Gastroesophageal sphincter (tissue), 3 donors: ENCODE measurements around the gene HS6ST2.

Experiments
- EP300 ChIP-seq: sonication (generic); formaldehyde crosslinking; IDR thresholded peaks from one replicate; pipeline ENCODE4 v1.6.1; 2017; ENCODE audit warnings: antibody characterized with exemption, mild to moderate bottlenecking
- POLR2A ChIP-seq, 2 donors: fragments of 450-650 bp; IDR thresholded peaks; one replicate each; pipeline ENCODE4 v1.6.1; 2017; ENCODE audit warnings: antibody characterized with exemption in 2 of 2, mild to moderate bottlenecking in 2 of 2, moderate library complexity in 1 of 2
- TF ChIP-seq, protein P1 (sequence below), 4 experiments: fragments of 200-600 bp in 2 of 4; fragments of 450-650 bp in 2 of 4; sonication (generic) in 1 of 4; IDR thresholded peaks; one replicate each; pipeline ENCODE4 v1.5.1; 2017 to 2019; ENCODE audit warnings: antibody characterized with exemption in 4 of 4, mild to moderate bottlenecking in 2 of 4, moderate library complexity in 2 of 4

DNA sequence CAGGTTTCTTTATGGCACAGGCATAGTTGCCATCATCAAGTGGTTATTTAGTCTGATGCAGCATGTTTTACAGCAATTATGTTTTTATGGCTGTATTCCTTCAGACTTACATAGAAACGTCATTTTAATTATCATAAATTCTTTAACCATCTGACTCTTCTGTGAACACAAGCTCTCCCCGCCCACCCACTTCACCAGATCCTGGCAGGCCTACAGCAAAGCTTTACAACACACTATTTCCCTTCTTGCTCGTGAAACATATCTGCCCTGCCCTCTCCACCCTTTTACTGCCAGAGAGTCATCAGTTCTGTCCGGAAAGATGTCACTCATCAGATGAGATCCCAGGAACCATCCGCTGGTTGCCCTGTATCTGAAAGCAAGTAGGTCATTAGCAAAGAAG, 120.5 kb downstream of the HS6ST2 start:
- TF ChIP-seq POLR2A (IDR thresholded peaks at IDR 0.05) = no peak
- TF ChIP-seq, protein P1, sequence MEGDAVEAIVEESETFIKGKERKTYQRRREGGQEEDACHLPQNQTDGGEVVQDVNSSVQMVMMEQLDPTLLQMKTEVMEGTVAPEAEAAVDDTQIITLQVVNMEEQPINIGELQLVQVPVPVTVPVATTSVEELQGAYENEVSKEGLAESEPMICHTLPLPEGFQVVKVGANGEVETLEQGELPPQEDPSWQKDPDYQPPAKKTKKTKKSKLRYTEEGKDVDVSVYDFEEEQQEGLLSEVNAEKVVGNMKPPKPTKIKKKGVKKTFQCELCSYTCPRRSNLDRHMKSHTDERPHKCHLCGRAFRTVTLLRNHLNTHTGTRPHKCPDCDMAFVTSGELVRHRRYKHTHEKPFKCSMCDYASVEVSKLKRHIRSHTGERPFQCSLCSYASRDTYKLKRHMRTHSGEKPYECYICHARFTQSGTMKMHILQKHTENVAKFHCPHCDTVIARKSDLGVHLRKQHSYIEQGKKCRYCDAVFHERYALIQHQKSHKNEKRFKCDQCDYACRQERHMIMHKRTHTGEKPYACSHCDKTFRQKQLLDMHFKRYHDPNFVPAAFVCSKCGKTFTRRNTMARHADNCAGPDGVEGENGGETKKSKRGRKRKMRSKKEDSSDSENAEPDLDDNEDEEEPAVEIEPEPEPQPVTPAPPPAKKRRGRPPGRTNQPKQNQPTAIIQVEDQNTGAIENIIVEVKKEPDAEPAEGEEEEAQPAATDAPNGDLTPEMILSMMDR (IDR thresholded peaks at IDR 0.05) = no peak
- TF ChIP-seq EP300 = no peak
